Activated CD4-positive, alpha-beta T cell treated with anti-CD3 and anti-CD28 coated beads, Interleukin-10, Interleukin-2, amounts not matched to agents 100 ng/mL and 50 ng/mL, durations not matched to agents 16 hours and 8 hours (primary cell): ENCODE measurements around the gene CDHR2.

Source experiments
- DNase-seq: peaks from one replicate; pipeline ENCODE4 v3.0.0-alpha.2; 2020

The CDHR2 gene

DNA sequence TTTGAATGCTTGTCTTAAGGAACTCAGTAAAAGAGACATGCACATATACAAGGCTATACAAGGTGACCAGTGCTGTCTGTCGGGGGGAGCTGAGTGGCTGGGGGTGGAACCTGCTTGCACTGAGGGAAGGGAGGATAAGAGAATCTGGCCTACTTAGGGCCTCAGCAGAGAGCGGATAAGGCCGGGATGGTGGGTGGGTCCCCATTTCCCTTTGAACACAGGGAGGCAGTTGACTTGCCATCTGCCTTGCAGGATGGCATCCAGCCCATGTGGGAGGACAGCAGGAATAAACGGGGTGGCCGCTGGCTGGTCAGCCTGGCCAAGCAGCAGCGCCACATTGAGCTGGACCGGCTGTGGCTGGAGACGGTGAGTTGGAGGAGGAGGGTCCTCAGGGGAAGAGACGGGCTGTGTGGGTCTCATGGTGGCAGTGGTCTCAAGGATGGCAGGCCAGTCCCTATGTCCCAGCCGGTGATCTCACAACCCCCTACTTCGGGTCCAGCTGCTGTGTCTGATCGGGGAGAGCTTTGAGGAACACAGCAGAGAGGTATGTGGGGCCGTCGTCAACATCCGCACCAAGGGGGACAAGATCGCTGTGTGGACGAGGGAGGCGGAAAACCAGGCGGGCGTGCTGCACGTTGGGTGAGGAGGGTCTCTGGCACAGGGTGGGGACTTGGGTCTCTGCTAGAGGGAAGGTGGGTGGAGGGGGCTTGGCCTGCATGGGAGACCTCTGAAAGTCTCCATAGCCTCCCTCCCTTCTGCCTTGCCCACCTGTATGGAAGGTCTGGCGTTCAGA is 95.9 kb downstream of the CDHR2 start:
- no peak for DNase-seq
